Activated CD4-positive, CD25-positive, alpha-beta regulatory T cell treated with anti-CD3 and anti-CD28 coated beads, Interleukin-2, amount 50 U/mL, for 72 hours (primary cell): ENCODE measurements around the gene SCG2.

Experiments
- DNase-seq: peaks from one replicate; pipeline ENCODE4 v3.0.0; 2021

SCG2 gene, protein sequence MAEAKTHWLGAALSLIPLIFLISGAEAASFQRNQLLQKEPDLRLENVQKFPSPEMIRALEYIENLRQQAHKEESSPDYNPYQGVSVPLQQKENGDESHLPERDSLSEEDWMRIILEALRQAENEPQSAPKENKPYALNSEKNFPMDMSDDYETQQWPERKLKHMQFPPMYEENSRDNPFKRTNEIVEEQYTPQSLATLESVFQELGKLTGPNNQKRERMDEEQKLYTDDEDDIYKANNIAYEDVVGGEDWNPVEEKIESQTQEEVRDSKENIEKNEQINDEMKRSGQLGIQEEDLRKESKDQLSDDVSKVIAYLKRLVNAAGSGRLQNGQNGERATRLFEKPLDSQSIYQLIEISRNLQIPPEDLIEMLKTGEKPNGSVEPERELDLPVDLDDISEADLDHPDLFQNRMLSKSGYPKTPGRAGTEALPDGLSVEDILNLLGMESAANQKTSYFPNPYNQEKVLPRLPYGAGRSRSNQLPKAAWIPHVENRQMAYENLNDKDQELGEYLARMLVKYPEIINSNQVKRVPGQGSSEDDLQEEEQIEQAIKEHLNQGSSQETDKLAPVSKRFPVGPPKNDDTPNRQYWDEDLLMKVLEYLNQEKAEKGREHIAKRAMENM

DNA sequence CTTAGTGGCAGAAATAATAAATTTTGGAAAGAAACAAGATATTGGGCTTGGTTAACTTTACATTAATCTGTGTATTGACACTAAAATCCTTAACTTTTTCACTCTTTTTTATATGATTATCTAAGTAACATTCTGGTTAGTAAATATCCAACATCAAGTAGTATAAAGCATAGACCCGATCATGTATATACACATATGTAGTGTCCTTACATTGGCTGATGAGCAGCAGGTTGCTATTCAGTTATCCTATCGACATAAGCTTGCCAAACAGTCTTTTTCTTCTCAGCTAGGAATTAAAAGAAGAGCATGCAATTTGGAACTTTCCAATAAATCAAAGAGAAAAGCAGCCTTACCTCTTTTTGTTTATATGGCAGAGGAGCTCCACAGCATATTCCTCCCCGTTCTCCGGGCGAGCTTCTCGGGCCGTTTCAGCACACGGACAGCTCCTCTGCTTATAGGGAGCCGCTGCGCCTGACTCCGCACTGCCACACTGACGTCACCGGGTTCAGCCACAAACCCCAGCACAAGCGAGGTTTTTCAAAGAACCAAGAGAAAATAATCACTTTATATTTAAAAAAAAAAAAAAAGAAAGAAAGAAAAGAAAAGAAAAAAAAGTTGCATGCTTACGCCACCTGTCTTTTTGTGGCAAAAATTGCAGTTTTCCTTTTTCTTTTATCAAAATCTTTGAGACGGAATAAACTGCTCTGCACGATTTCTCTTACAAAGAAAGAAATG lies at the start of gene SCG2:
TSS of gene SCG2 (minus strand) at position 430 of the 735 bp plus-strand sequence. CDS start 3,079 bp downstream, outside the sequence.
- no peak for DNase-seq

GRCh38 chr2:223649554-223650533 lies 47.7 kb upstream of the SCG2 start:
- no peak for DNase-seq

DNA sequence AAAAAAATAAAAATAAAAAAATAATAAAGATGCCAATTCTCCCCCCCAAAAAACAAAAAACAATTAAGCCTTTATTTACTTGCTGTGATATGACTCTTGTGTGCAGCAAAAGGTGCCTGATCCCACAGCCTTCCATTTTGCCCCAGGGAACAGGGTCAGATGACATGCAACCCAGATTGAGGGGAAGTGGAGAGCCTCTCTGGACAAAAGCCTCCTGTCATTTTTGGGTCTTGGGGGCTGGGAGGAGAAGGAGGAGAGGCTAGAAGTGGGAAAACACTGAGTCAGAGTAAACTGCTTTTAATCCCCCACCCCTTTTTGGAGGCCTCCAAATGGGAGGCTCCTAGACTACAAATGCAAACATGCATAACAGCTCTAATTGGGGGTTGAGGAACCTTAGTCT lies 46.6 kb upstream of the SCG2 start:
- DNase-seq: no peak

- DNase-seq: no peak
Measured at GRCh38 chr2:223647258-223647952, 45.2 kb upstream of the SCG2 start.

DNA sequence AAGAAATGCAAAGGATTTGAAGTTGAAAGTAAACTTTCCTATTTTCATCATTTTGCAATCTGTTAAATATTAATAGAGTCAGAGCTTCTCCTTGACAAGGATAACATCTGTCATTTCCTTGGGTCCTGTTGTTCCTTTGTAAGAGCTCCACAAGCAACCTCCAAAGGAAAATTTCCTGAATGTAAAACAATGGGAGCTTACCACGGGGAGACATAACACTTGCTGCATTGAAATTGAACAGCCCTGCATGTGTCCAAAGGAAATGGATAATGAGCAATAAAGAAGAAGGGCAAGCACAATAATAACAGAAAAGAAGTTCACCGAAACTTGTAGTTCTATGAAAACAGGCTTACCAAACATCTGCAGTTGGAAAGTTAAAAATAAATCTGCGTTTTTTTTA lies 42.0 kb upstream of the SCG2 start:
- no peak for DNase-seq

DNA sequence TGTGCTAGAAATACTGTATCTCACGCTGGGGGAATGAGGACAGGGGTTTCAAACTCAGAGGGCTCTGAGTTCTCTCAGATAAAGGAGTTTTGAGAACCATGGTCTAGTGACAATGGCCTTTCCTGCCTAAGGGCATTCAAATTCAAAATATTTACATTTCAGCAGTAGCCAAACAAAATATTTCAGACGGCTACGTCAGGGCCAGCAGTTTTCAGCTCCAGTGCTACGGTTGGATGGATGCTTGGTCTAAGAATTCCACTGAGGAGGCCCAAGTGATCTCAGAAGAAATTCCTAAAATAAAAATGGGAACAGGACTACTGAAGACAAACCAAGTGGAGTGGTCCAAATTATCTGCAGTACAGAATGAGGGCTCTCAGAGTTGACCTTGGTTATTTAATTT lies 41.1 kb upstream of the SCG2 start:
- DNase-seq: no peak

- no peak for DNase-seq
Measured at GRCh38 chr2:223642506-223642905, 40.3 kb upstream of the SCG2 start.

- DNase-seq: no peak
Measured at GRCh38 chr2:223641082-223641481, 38.9 kb upstream of the SCG2 start.

- DNase-seq: no peak
Measured at GRCh38 chr2:223635080-223635479, 32.9 kb upstream of the SCG2 start.

GRCh38 chr2:223634238-223634637 lies 32.1 kb upstream of the SCG2 start:
- no peak for DNase-seq

- no peak for DNase-seq
Measured at GRCh38 chr2:223633656-223634055, 31.5 kb upstream of the SCG2 start.

DNA sequence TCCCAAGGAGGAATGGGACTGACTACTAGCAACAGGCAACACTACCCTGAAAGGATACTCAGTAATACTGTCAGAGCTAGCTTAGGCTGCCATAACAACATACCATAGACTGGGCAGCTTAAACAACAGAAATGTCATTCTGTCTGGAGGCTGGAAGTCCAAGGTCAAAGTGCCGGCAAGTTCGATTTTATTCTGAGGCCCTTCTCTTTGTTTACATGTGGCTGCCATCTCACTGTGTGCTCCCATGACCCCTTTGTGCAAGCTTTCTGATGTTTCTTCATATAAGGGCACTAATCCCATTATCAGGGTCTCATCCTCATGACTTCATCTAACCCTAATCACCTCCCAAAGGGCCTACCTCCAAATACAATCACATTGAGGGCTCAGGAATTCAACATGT lies 30.7 kb upstream of the SCG2 start:
- no peak for DNase-seq

DNA sequence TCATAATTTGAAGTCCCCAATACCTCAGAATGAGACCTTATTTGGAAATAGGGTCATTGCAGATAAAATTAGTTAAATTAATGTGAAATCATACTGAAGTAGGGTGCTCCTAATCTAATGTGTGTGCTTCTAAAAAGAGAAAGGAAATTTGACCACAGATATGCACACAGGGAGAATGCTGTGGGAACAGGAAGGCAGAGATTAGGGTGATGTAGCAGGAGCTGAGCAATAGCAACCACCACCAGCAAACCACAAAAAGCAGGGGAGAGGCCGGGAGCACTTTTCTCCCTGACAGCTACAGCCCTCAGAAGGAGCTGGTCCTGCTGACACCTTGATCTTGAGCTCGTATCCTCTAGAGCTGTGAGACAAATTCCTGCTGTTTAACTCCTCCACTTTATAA lies 24.6 kb upstream of the SCG2 start:
- no peak for DNase-seq

- DNase-seq: no peak
Measured at GRCh38 chr2:223625652-223626051, 23.5 kb upstream of the SCG2 start.

DNA sequence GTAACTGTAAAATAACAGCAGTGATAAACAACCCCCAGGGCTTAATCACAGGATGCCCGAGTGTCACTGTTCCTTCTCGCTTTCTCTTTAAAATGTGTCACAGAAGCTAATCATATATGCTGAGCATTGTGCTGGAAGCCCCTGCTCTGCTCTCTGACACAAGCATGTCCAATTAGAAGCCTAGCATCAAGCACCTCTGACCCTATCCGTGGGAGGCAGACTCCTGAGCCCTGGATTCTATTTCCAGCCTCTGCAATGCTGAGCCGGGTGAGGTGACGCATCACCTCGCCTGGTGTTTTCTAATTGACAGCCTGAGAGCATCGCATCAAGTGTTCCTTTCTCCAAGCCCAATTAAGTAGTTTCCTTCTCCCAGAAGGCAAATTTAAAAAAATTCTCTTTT lies 19.7 kb upstream of the SCG2 start:
- no peak for DNase-seq

- DNase-seq: no peak
Measured at GRCh38 chr2:223619486-223620129, 17.4 kb upstream of the SCG2 start.

GRCh38 chr2:223618172-223619035 lies 16.2 kb upstream of the SCG2 start:
- DNase-seq: no peak

GRCh38 chr2:223614534-223614933 lies 12.4 kb upstream of the SCG2 start:
- DNase-seq: no peak

- no peak for DNase-seq
Measured at GRCh38 chr2:223613017-223613950, 11.1 kb upstream of the SCG2 start.
